Transverse colon (tissue), 4 donors: ENCODE measurements around the gene SERPINI2. TPM values are rescaled to one million over a fixed set of nuclear protein-coding genes. Genes with fewer than 3 reads are reported as not detected.

Experiments used
- DNase-seq: peaks from one replicate; pipeline ENCODE4 v3.0.0-alpha.2; 2019
- H3K27ac ChIP-seq, 4 donors: fragments of 200-600 bp; sonication (generic); 2 replicates each; pipeline ENCODE4 v1.5.1; 2016 to 2018; ENCODE audit warnings: inconsistent platforms in 4 of 4
- H3K27me3 ChIP-seq: fragments of 200-600 bp; sonication (generic); 2 replicates; pipeline ENCODE4 v1.5.1; 2017; ENCODE audit warnings: inconsistent platforms
- H3K36me3 ChIP-seq, 4 donors: fragments of 200-600 bp; sonication (generic); 2 replicates each; pipeline ENCODE4 v1.5.1; 2017 to 2019; ENCODE audit warnings: inconsistent platforms in 4 of 4
- H3K4me1 ChIP-seq, 4 donors: fragments of 200-600 bp; sonication (generic); 2 replicates each; pipeline ENCODE4 v1.5.1; 2017 to 2020; ENCODE audit warnings: inconsistent platforms in 4 of 4
- H3K4me3 ChIP-seq, 4 donors: fragments of 200-600 bp; sonication (generic); 1 replicate in 1 of 4; 2 replicates in 3 of 4; pipeline versions ENCODE4 v1.5.1 to v1.6.1; 2017 to 2019; ENCODE audit warnings: inconsistent platforms in 4 of 4
- H3K9me3 ChIP-seq, 2 donors: fragments of 200-600 bp; sonication (generic); 2 replicates each; pipeline ENCODE4 v1.5.1; 2017 to 2019; ENCODE audit warnings: inconsistent platforms in 2 of 2
- EP300 ChIP-seq: sonication (generic); formaldehyde crosslinking; IDR thresholded peaks from one replicate; pipeline ENCODE4 v1.6.1; 2017; ENCODE audit warnings: antibody characterized with exemption, low read depth
- POLR2A ChIP-seq: fragments of 450-650 bp; IDR thresholded peaks from one replicate; pipeline ENCODE4 v1.6.1; 2016; ENCODE audit warnings: antibody characterized with exemption, mild to moderate bottlenecking, moderate library complexity
- POLR2AphosphoS5 ChIP-seq, 3 donors: sonication (generic); formaldehyde crosslinking; IDR thresholded peaks; one replicate each; pipeline ENCODE4 v1.6.1; 2016; ENCODE audit warnings: antibody characterized with exemption in 3 of 3
- WGBS, 2 donors: methylation state at CpG; one replicate each; pipeline ENCODE4 v1.1.5; 2018; ENCODE audit warnings: low coverage in 1 of 2; 5-methylcytosine and 5-hydroxymethylcytosine counted together
- in situ Hi-C, 4 donors: fragments of 200-750 bp; cut with MboI; loops; one replicate each; pipeline versions ENCODE4 v1.15.0 to v1.15.1; 2017; ENCODE audit warnings: low sequenced_read_pairs in 3 of 4, low pct_ligation_motif_present in 1 of 4, low pct_unique_long_range_greater_than_20kb in 1 of 4
- intact Hi-C: fragments of 100-400 bp; cut with DNase I; formaldehyde crosslinking; loops from one replicate; pipeline ENCODE4 v1.15.1; 2023; ENCODE audit warnings: low total_unique reads
- total RNA-seq, 4 donors: library from RNA; depleted of rRNA; stranded (reverse); fragments of >200 nt; gene quantifications; one replicate each; pipeline ENCODE4 v1.1.0, GENCODE V29; 2016
- TF ChIP-seq, protein P1 (sequence below), 5 experiments: fragments of 200-600 bp in 3 of 5; fragments of 450-650 bp in 2 of 5; sonication (generic) in 3 of 5; IDR thresholded peaks; 1 replicate in 2 of 5; 2 replicates in 3 of 5; pipeline ENCODE4 v1.5.1; 2016 to 2017; ENCODE audit warnings: antibody characterized with exemption in 5 of 5, inconsistent platforms in 3 of 5, mild to moderate bottlenecking in 2 of 5, moderate library complexity in 1 of 5

SERPINI2 gene
- not detected for total RNA-seq

GRCh38 chr3:167473863-167474262 lies at the start of gene SERPINI2:
Gene SERPINI2 (minus strand): TSS chr3:167474042. CDS start chr3:167471834, 2,208 bp downstream.
- in situ Hi-C loops = no loop called here
- H3K27me3 ChIP-seq = no peaks in the 10 kb centered on the region
- H3K4me1 ChIP-seq = no peaks in the 10 kb centered on the region
- H3K36me3 ChIP-seq = no peaks in the 10 kb centered on the region
- no peak for TF ChIP-seq POLR2AphosphoS5 (IDR thresholded peaks at IDR 0.05)
- TF ChIP-seq POLR2A = no peak
- TF ChIP-seq, protein P1, sequence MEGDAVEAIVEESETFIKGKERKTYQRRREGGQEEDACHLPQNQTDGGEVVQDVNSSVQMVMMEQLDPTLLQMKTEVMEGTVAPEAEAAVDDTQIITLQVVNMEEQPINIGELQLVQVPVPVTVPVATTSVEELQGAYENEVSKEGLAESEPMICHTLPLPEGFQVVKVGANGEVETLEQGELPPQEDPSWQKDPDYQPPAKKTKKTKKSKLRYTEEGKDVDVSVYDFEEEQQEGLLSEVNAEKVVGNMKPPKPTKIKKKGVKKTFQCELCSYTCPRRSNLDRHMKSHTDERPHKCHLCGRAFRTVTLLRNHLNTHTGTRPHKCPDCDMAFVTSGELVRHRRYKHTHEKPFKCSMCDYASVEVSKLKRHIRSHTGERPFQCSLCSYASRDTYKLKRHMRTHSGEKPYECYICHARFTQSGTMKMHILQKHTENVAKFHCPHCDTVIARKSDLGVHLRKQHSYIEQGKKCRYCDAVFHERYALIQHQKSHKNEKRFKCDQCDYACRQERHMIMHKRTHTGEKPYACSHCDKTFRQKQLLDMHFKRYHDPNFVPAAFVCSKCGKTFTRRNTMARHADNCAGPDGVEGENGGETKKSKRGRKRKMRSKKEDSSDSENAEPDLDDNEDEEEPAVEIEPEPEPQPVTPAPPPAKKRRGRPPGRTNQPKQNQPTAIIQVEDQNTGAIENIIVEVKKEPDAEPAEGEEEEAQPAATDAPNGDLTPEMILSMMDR (IDR thresholded peaks at IDR 0.05) = no peak
- TF ChIP-seq EP300 = no peak
- no peak for DNase-seq
- intact Hi-C loops = no loop called here
- H3K9me3 ChIP-seq = no peaks in the 10 kb centered on the region
- WGBS, 2 donors = 79% methylated on average over 4 of the region's 4 CpGs
- H3K4me3 ChIP-seq = no peak within 1 kb of the TSS
- H3K27ac ChIP-seq = no peak within 1 kb of the TSS

DNA sequence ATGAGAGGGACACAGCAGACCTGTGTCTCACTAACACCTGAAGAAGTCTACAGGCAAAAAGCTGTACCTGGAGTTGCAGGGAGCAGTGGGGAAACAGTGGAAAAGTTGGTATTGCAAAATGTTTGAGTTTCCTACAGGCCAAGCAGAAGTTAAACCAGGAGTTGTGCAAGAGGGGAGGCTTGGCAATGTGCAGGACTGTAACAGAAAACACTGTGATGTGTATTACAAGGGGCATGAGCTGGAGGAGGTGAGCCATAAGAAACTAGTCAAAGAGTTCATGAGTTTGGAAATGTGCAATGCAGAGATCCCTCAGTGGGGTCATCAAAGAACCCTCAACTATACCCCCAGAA lies 47.1 kb upstream of the SERPINI2 start:
- intact Hi-C loops = no loop called here
- H3K36me3 ChIP-seq = no peaks in the 10 kb centered on the region
- in situ Hi-C loops = no loop called here
- H3K27me3 ChIP-seq = no peaks in the 10 kb centered on the region
- no peaks in the 10 kb centered on the region for H3K4me1 ChIP-seq
- no peak overlapping the region for H3K27ac ChIP-seq
- no peak for TF ChIP-seq POLR2AphosphoS5 (IDR thresholded peaks at IDR 0.05)
- H3K4me3 ChIP-seq = no peak overlapping the region
- H3K9me3 ChIP-seq = no peaks in the 10 kb centered on the region
- no peak for DNase-seq

GRCh38 chr3:167520266-167521005 lies 46.6 kb upstream of the SERPINI2 start:
- Histone ChIP-seq H3K9me3 (no peaks in the 10 kb centered on the region), H3K27me3 (no peaks in the 10 kb centered on the region), H3K4me3 (no peak overlapping the region), H3K4me1 (no peaks in the 10 kb centered on the region), H3K36me3 (no peaks in the 10 kb centered on the region), H3K27ac (no peak overlapping the region)
- intact Hi-C loops = no loop called here
- TF ChIP-seq POLR2AphosphoS5 (IDR thresholded peaks at IDR 0.05) (no peak), EP300 (no peak), POLR2A (no peak)
- TF ChIP-seq, protein P1 (IDR thresholded peaks at IDR 0.05) = no peak
- WGBS, 2 donors = 86 to 90% methylated on average over 2 of the region's 2 CpGs
- in situ Hi-C loops = no loop called here
- DNase-seq = no peak

GRCh38 chr3:167507954-167508353 lies 34.1 kb upstream of the SERPINI2 start:
- no peaks in the 10 kb centered on the region for H3K27me3 ChIP-seq

More at GRCh38 chr3:167507954-167508353, 34.1 kb upstream of the SERPINI2 start:
- Histone ChIP-seq H3K27ac (no peak overlapping the region), H3K9me3 (no peaks in the 10 kb centered on the region), H3K4me1 (no peaks in the 10 kb centered on the region), H3K4me3 (no peak overlapping the region), H3K36me3 (no peaks in the 10 kb centered on the region)
- in situ Hi-C loops (no loop called here), intact Hi-C loops (no loop called here)
- 80 to 94% methylated on average over 1 of the region's 1 CpG for WGBS, 2 donors
- no peak for DNase-seq
- no peak for TF ChIP-seq EP300
- TF ChIP-seq, protein P1 (IDR thresholded peaks at IDR 0.05) = no peak
- no peak for TF ChIP-seq POLR2AphosphoS5 (IDR thresholded peaks at IDR 0.05)
- TF ChIP-seq POLR2A = no peak
